NCI-H2227 (cell line): ENCODE measurements around the gene BCAM.

Source experiments
- DNase-seq: peaks from one replicate; lab custom pipeline; 2025; ENCODE audit not compliant: unreplicated experiment; lab: John Stamatoyannopoulos, UW

The BCAM gene

GRCh38 chr19:44788971-44789370 is 19.9 kb upstream of the BCAM start:
- no peak for DNase-seq

DNA sequence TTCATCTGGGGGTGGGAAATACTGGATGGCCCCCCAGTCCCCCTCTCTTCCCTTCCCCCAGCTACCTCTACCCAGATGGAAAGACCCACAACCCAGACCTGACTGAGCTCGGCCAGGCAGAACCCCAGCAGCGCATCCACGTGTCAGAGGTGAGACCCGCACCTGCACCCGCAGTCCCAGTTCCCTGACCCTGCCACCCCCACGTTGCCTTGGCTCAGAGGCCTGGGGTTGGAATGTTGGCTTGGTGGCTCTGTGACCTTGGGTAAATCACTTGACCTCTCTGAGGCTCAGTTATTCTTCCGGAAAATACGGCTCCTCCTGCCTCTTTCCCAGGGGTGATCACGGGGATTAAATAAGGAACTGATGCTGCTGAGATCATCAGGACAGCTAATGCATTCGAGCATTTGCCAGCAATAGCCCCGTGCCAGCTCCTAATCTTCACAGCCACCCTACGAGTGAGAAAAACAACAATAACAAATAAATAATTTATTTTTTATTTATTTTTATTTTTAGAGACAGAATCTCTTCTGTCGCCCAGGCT is 18.9 kb upstream of the BCAM start:
- DNase-seq: no peak

DNA sequence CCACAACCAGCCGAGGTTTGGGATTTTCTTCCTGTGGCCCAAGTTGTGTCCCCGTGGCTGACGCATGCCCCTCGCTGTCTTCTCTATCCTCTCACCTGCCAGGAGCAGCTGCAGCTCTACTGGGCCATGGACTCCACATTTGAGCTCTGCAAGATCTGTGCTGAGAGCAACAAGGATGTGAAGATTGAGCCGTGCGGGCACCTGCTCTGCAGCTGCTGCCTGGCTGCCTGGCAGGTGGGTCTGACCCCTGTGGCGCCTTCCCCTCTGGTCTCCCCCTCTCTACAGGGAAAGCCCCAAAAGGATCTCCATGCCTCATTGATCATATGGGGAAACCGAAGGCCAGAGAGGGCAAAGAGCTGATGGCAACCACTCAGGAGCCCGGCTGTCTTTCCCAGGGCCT is 16.6 kb upstream of the BCAM start:
- no peak for DNase-seq

DNA sequence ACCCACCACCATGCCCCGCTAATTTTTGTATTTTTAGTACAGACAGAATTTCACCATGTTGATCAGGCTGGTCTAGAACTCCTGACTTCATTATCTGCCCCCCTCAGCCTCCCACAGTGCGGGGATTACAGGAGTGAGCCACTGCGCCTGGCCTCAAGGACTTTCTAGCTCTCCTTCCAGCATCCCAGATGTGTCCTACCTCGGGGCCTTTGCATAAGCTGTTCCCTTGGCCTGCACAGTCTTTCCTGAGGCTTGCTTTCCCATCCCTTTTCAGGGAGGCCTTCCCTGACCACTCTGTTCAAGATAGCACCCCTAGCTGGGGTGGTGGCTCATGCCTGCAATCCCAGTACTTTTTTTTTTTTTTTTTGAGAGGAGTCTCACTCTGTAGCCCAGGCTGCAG is 14.3 kb upstream of the BCAM start:
- no peak for DNase-seq

GRCh38 chr19:44795398-44795987 is 13.4 kb upstream of the BCAM start:
- no peak for DNase-seq

DNA sequence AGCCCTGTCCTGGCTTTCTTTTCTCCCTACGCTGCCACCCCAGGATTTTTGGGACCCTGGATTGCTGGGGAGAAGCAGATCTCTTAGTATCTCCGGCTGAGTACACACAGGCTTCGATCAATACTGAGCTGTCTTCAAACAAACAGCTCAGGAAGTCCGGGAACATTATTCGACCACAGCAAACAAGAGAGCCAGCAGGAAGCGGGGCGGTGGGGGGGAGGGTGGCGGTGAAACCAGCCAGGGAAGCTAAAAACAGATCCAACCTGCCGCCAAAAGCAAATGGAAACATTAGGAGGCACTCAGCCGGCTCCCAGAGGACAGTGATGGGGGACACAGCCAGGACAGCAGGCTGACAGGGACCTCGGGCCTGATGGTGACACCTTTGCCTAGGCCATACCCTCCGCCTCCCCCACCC is 12.2 kb upstream of the BCAM start:
- no peak for DNase-seq

GRCh38 chr19:44799627-44800346 is 9.1 kb upstream of the BCAM start:
- no peak for DNase-seq

DNA sequence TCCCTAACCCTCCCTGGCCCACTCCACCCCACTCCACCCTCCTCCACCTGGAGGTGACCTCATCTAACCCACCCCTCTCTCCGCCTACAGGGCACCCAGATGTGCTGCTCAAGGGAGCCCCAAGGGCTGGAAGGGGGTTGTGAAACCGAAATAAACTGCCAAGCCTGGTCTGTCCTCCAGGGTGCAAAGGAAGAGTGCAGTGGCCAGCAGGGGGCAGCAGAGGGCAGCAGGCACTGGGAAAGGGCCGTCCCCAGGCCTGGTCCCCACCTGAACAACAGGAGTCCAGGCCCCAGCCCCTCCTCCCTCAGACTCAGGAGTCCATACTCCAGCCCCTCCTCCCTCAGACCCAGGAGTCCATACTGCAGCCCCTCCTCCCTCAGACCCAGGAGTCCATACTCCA is 8.4 kb upstream of the BCAM start:
- DNase-seq: peak; percentile 79

GRCh38 chr19:44803442-44804428 is 5.2 kb upstream of the BCAM start:
- DNase-seq: no peak

GRCh38 chr19:44806291-44806690 is 2.6 kb upstream of the BCAM start:
- no peak for DNase-seq

DNA sequence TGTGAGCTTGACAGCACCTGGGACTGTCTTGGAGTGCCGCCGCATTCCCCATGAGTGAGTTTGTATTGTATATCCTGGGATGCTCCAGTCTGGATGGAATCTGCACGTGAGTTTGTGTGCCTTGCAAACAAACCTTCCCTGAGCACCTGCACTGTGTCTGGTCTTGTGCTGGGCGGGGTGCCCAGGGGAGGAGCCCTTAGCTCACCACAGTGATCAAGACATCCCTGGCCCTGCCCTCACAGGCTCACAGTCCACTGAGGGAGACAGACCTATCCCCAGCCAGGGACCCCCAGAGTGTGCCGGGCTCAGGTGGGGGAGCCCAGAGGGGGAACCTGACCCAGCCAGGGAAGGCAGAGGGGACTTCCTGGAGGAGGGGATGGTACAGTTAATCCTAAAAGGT is 1.7 kb upstream of the BCAM start:
- DNase-seq: no peak

DNA sequence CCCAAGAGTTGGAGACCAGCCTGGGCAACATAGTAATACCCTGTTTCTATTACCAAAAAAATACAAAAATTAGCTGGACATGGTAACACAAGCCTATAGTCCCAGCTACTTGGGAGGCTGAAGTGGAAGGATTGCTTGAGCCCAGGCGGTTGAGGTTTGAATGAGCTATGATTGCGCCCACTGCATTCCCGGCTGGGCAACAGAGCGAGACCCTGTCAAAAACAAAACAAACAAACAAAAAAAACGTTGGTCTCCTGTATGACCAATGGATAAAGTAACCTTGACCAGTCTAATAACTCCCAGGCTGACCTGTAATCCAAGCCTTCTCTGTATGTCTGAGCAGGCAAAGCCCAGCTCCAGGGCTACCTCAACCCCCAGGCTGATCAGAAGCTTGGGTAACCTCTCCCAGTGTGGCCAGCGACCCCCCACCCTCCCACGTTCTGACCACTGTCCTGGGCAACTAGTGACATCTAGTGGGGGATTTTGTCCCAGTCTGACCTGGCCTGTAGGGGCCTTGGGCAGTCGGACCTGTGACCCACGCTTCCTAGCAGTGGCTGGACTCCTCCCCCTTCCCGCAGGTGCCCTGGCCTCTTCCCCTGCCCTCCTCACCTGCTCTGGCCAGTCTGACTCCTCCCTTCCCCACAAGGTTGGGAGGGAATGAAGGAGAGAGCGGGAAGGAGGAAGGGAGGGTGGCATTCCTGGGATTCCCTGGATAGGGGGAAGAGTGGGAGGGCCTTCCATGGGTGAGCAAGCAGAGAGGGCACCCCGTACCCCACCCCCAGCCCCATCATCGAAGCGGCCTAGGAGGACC is 1.0 kb upstream of the BCAM start:
- no peak for DNase-seq

DNA sequence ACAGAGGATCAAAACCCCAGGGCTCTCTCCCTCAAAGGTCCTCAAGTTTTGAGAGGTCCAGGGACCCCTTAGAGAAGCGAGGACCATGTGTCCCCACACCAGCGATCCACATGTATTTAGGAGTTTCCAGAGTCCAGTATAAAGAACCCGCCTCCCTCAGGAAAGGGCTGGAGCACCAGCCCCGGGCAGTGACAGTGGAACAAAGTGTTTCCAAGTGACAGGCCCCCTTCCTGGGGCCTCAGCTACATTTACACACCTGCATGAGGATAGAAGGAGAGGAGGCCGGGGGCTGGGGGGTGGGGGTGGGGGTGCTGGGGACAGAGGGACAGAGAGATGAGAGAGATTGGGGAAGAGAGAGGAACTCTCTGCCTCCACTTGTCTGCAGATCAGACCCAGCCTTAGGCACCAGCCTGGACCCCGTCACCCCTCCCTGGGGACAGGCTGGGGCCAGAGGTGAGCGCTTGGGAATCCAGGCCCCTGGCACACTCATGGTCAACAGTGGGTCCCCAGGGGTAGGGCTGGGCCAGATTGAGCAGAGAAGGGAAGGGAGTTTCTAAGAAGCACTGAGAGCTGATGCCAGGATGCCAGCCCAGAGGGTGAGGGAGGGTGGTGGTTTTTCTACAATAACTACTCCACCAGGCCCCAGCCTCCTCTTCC is 802 bp downstream of the BCAM start:
- DNase-seq: no peak

GRCh38 chr19:44810234-44811121 is 1.6 kb downstream of the BCAM start:
- DNase-seq: no peak

- no peak for DNase-seq
Observed at GRCh38 chr19:44811122-44811419, 2.2 kb downstream of the BCAM start.

DNA sequence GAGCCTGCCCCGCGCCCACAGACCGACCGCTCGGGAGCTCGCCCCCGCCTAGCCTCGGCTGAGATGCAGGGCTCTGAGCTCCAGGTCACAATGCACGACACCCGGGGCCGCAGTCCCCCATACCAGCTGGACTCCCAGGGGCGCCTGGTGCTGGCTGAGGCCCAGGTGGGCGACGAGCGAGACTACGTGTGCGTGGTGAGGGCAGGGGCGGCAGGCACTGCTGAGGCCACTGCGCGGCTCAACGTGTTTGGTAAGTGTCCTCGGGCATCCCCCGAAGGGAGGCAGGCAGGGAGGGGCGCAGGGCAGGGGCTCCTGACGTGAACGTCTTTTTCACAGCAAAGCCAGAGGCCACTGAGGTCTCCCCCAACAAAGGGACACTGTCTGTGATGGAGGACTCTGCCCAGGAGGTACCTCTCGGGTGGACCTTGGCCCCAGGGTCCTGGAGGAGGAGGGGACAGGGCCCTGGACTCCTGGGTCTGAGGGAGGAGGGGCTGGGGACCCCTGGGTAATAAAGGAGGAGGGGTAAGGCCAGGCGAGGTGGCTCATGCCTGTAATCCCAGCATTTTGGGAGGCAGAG is 3.3 kb downstream of the BCAM start:
- no peak for DNase-seq

DNA sequence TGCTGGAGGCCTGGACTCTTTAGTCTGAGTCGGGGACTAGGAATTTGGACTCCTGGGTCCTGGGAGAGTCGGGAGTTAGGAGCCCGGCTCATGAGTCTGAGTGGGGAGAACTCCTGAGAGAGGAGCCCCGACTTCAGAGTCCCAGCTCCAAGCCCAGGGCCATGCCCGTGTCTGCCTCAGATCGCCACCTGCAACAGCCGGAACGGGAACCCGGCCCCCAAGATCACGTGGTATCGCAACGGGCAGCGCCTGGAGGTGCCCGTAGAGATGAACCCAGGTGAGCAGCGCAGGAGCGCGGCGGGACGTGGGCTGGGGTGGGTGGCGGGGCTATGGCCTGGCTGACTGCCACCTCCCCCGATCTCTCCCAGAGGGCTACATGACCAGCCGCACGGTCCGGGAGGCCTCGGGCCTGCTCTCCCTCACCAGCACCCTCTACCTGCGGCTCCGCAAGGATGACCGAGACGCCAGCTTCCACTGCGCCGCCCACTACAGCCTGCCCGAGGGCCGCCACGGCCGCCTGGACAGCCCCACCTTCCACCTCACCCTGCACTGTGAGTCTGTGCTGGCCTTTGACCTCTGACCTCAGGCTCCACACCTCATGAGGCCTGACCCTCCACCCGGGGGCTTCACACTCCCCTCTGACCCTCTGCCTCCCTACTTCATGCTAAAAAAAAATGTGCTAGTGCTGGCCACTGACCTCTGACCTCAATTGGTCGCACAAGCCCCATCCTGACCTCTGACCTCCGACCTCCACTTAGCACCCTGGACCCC is 4.4 kb downstream of the BCAM start:
- no peak for DNase-seq

DNA sequence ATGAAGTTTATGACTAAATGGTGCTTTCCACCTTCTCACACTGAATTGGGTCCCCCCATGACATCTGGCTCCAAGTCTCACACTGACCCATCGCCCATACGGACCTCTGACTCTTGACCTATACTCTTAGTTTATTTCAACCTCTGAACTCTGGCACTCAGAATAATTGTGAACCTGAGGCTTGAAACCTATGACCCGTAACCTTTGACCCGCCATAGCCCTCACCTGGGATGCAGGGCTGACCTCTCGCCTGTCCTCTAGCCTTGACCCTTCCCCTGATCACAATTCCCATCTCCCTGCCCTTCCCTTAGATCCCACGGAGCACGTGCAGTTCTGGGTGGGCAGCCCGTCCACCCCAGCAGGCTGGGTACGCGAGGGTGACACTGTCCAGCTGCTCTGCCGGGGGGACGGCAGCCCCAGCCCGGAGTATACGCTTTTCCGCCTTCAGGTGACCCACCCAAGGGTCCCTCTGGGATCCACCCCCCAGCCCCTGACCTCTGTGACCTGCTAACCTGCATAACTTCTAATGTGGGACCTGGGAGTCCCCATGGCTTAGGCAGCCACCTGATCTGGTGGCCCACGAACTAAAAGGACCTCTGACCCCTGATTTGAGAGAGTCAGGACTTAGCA is 5.1 kb downstream of the BCAM start:
- no peak for DNase-seq
